HG03280 (cell line): ENCODE data around the gene CTF1.

ENCODE experiments used
- ATAC-seq: cut with Tn5 transposase; IDR thresholded peaks from one replicate; pipeline ENCODE4 v1.9.1; 2021; ENCODE audit warnings: mild to moderate bottlenecking, moderate library complexity; ENCODE audit not compliant: unreplicated experiment

Gene CTF1

GRCh38 chr16:30951193-30951592, 54.8 kb downstream of the CTF1 start:
- no peak for ATAC-seq

GRCh38 chr16:30951750-30952149, 55.3 kb downstream of the CTF1 start:
- no peak for ATAC-seq

- no peak for ATAC-seq
These were observed 56.7 kb downstream of the CTF1 start for GRCh38 chr16:30953111-30953510.
